Measurements from ENCODE around the gene DCUN1D3.
A peak's percentile ranks its signal among the peaks of the same experiment; 100 is the strongest.

The DCUN1D3 gene

DNA sequence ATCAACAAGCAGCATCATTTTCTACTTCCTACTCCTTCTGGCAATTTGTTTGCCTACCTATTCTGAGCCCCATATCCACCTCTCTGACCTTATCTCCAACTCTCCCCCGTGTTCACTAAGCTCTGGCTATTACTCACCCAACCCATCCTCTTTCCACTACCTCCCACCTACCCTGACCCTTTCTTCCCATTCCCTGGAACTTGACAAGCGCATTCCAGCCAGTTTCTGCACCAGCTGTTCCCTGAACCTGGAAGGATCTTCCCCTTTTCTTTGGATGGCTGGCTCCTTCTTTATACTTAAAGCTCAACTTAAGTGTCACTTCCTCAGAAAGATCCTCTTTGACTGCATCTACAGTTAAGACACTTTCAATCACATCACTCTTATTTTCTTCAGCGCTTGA lies 2.2 kb downstream of the DCUN1D3 start:
- TF ChIP-seq CTCF (conservative IDR thresholded peaks at IDR 0.05; ENCODE audit: low read depth), result no peak
- DNase-seq (ENCODE audit: low spot score), result no peak
- H3K27ac ChIP-seq, result no peak overlapping the region
- POLR2A ChIA-PET (ENCODE audit: low non-redundant PET), result no interaction called here
- CTCF ChIA-PET, result no interaction called here

GRCh38 chr16:20897253-20897897 lies 2.8 kb downstream of the DCUN1D3 start:
- H3K27ac ChIP-seq, result peak overlapping the region; percentile 50; the same call in 1 of the 2 replicates
- DNase-seq (ENCODE audit: low spot score), result peak; percentile 62
- TF ChIP-seq CTCF (conservative IDR thresholded peaks at IDR 0.05; ENCODE audit: low read depth), result no peak
- ChIA-PET CTCF (no interaction called here), POLR2A (ENCODE audit: low non-redundant PET) (no interaction called here)

GRCh38 chr16:20894388-20894787 lies 5.8 kb downstream of the DCUN1D3 start:
- TF ChIP-seq CTCF (conservative IDR thresholded peaks at IDR 0.05; ENCODE audit: low read depth), result no peak
- no peak for DNase-seq (ENCODE audit: low spot score)
- ChIA-PET POLR2A (ENCODE audit: low non-redundant PET) (no interaction called here), CTCF (interaction anchor here (0.6 kb wide), 1 partner anchor 1338 kb away, joined by 3 read pairs; no protein-coding TSS in a partner anchor)
- H3K27ac ChIP-seq, result no peak overlapping the region

DNA sequence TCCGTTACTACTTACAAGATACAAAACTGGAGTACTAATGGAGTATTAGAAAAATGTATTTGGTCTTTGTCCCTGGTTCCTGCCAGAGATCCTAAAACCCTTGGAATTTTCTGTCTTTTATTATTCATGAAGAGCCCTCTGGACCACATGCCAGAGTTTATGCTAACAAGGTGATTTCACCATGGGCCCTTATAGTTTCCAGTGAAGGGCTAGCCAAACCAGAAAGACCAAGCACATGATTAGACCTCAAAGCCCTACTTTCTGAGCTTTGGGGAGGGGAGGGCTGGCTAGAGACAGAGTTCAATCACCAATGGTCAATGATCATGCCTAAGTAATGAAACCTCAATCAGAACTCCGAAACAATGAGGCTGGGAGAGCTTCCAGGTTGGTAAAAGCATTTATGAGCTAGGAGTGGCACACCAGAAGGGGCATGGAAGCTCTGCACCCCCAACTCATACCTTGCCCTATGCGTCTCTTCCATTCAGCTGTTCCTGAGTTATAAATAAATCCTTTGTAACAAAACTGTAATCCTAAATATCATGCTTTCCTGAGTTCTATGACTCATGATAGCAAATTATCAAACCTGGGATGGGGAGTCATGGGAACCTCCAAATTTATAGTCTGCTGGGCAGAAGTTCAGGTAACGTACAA lies 10.4 kb downstream of the DCUN1D3 start:
- POLR2A ChIA-PET (ENCODE audit: low non-redundant PET), result interaction anchor here (0.6 kb wide), 1 partner anchor 81 kb away, joined by 7 read pairs; no protein-coding TSS in a partner anchor
- H3K27ac ChIP-seq, result peak overlapping the region; percentile 23; the same call in 1 of the 2 replicates
- CTCF ChIA-PET, result interaction anchor here (0.6 kb wide), 1 partner anchor 327 kb away, joined by 5 read pairs; no protein-coding TSS in a partner anchor
- DNase-seq (ENCODE audit: low spot score), result no peak
- TF ChIP-seq CTCF (conservative IDR thresholded peaks at IDR 0.05; ENCODE audit: low read depth), result no peak

- POLR2A ChIA-PET (ENCODE audit: low non-redundant PET), result no interaction called here
Observed at GRCh38 chr16:20887207-20887606, 13.0 kb downstream of the DCUN1D3 start.

DNA sequence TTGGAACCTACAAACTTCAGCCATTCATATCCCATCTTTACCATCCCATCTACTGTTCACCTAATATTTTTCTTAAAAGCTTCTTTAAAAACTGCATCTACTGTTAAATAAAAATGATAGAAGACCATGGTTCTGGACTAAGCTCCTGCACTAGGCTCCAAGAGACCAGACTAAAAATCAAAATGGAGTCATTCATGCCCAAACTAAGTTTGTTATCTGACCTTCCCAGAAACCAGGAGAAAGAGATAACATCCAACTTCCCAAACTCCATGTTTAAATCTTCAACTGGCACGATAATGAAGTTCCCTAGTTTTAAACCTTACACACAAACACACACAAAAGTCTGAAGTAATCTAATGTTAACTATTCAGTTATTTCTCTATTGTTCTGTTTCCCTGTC lies 13.8 kb downstream of the DCUN1D3 start:
- ChIA-PET CTCF (interaction anchor here (1.8 kb wide), 1 partner anchor 12 kb away, joined by 7 read pairs; no protein-coding TSS in a partner anchor), POLR2A (ENCODE audit: low non-redundant PET) (no interaction called here)
- H3K27ac ChIP-seq, result no peak overlapping the region
- TF ChIP-seq CTCF (conservative IDR thresholded peaks at IDR 0.05; ENCODE audit: low read depth), result no peak
- DNase-seq (ENCODE audit: low spot score), result no peak

More at GRCh38 chr16:20887207-20887606, 13.0 kb downstream of the DCUN1D3 start:
- no peak for TF ChIP-seq CTCF (conservative IDR thresholded peaks at IDR 0.05; ENCODE audit: low read depth)
- H3K27ac ChIP-seq, result no peak overlapping the region
- no peak for DNase-seq (ENCODE audit: low spot score)
- CTCF ChIA-PET, result interaction anchor here (1.8 kb wide), 1 partner anchor 13 kb away, joined by 7 read pairs; no protein-coding TSS in a partner anchor

All from RWPE1 (cell line).